Kidney (tissue), 14 donors: ENCODE data around the gene OSGEPL1. TPM values are rescaled to one million over a fixed set of nuclear protein-coding genes. Genes with fewer than 3 reads are reported as not detected.

Source experiments
- DNase-seq, 5 donors: peaks; one replicate each; pipeline ENCODE4 v3.0.0-alpha.2; 2013 to 2020
- FAIRE-seq: peaks from 2 replicates; lab custom pipeline; 2012; peaks lifted over from hg19 to GRCh38; lab: Jason Lieb, UNC
- H3K27ac ChIP-seq, 2 donors: one replicate each; pipeline ENCODE4 v1.7.0; 2013; ENCODE audit warnings: low read depth in 2 of 2, low read length in 2 of 2, inconsistent platforms in 1 of 2
- H3K27me3 ChIP-seq: one replicate; pipeline ENCODE4 v1.7.1; 2013; ENCODE audit warnings: low read length, inconsistent platforms; ENCODE audit not compliant: control insufficient read depth, insufficient read depth
- H3K36me3 ChIP-seq, 3 donors: one replicate each; pipeline versions ENCODE4 v1.7.0 to v1.7.1; 2013; ENCODE audit warnings: low read length in 3 of 3, control low read depth in 1 of 3, inconsistent platforms in 1 of 3; ENCODE audit not compliant: insufficient read depth in 3 of 3, control insufficient read depth in 2 of 3
- H3K4me1 ChIP-seq, 3 donors: one replicate each; pipeline versions ENCODE4 v1.7.0 to v1.7.1; 2013; ENCODE audit warnings: low read length in 3 of 3, inconsistent platforms in 1 of 3, low read depth in 1 of 3; ENCODE audit not compliant: control insufficient read depth in 2 of 3, insufficient read depth in 2 of 3
- H3K4me3 ChIP-seq, 3 donors: one replicate each; pipeline versions ENCODE4 v1.7.0 to v1.8.1; 2013; ENCODE audit warnings: low read length in 3 of 3, control low read depth in 1 of 3, inconsistent platforms in 1 of 3
- H3K9ac ChIP-seq, 3 donors: one replicate each; pipeline versions ENCODE4 v1.7.0 to v1.7.1; 2013; ENCODE audit warnings: low read length in 3 of 3, control low read depth in 1 of 3, inconsistent platforms in 1 of 3
- H3K9me3 ChIP-seq, 3 donors: one replicate each; pipeline versions ENCODE4 v1.7.0 to v1.7.1; 2013; ENCODE audit warnings: low read length in 3 of 3, control low read depth in 1 of 3, inconsistent platforms in 1 of 3; ENCODE audit not compliant: control insufficient read depth in 2 of 3, insufficient read depth in 1 of 3
- intact Hi-C: fragments of 100-400 bp; cut with DNase I; formaldehyde crosslinking; loops from one replicate; pipeline ENCODE4 v1.11.1; 2022
- polyA plus RNA-seq: library from polyadenylated mRNA; stranded (reverse); fragments of 350-450 nt; fragmentation: Illumina TruSeq; extraction: RNeasy Lipid Tissue Mini Kit (QIAGEN cat#74804); gene quantifications from one replicate; pipeline ENCODE4 v1.2.3, GENCODE V29; 2014; ENCODE audit warnings: low read depth, low replicate concordance; ENCODE audit not compliant: insufficient read depth
- total RNA-seq: library from RNA; stranded (reverse); fragmentation: NEBNext Ultra II Directional; extraction: Animal tissue kit (Norgen Biotek cat#: 25700); gene quantifications from one replicate; pipeline ENCODE4 v1.2.1, GENCODE V29; 2021
- TF ChIP-seq, protein P1 (sequence below): IDR thresholded peaks from 3 replicates; pipeline ENCODE4 v1.5.1; 2012; ENCODE audit warnings: mild to moderate bottlenecking, moderate library complexity, borderline replicate concordance; ENCODE audit not compliant: insufficient read depth; ENCODE audit errors: extremely low read depth
- donor health status: control.
- donor health status: control.
- donor health status: control.
- donor health status: control.
- donor health status: control.
- donor health status: DM: yes; HTN: yes; CAD: no.
- donor health status: Normal renal cell carcinoma (clear cell type).

Gene OSGEPL1
- total and polyA plus RNA-seq, 2 donors from 2014 or later = 6.7 to 8.0 TPM

DNA sequence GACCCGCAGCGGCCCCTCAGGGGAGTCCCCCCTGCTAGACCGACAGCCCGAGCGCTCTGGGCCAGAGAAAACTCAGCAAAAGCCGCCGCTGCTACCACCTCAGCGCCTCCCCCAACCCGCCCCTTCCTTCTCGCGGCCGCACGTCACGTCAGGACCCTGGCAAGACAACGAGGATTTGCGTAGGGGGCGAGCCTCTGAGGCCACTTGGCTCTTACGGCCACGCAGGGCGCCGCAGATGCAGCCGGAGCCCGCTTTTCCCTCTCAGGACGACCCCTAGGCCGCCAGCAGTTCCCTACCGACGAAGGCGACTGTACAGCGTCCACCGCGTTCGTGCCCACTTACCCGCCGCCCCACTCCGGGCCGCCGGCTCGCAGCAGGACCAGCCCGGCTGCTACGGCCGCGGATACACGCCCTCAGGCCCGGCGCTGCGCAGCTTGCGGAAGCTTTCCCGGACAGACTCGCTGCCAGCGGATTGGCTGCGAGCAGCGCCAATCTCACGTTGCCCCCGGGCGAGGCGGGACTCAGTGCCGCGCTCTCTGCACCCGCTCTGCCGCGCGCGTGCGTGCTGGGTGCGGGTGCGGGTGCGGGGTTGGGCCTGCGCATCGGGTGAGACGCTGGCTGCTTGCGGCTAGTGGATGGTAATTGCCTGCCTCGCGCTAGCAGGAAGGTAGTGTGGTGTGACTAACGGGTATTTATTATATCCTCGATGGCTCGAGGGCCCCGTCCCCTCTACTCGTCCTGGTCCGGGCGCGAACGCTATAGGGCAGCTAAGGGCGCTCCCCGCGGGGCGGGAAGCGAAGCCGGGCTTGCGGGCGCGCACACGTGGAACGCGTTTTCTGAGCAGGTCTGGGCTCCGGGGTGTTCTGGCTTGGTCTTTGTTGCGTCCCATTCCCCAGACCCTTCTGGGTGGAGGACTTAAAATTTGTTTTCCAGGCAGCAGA is 21.6 kb upstream of the OSGEPL1 start, which contains the start of the genes ORMDL1 and PMS1:
ORMDL1 (minus strand) TSS at position 413 of the 941 bp plus-strand sequence. CDS start 1,744 bp downstream, outside the sequence.
PMS1 (plus strand) TSS at position 524 of the 941 bp plus-strand sequence. CDS start 7,360 bp downstream, outside the sequence.
- no peaks in the 10 kb centered on the region for H3K27me3 ChIP-seq
- H3K4me3 ChIP-seq = peak within 1 kb of the TSS; percentile 93 to 98 (median 97)
- peak; percentile 96 to 98 (median 98) for DNase-seq
- FAIRE-seq = no peak
- peaks cover 0 to 5% (median 5%) of the 10 kb centered on the region in 3 donors for H3K36me3 ChIP-seq
- peak within 1 kb of the TSS; percentile 83 to 95 (median 95) for H3K9ac ChIP-seq
- peaks cover 2 to 10% (median 3%) of the 10 kb centered on the region in 3 donors for H3K4me1 ChIP-seq
- no peaks in the 10 kb centered on the region for H3K9me3 ChIP-seq
- TF ChIP-seq, protein P1, sequence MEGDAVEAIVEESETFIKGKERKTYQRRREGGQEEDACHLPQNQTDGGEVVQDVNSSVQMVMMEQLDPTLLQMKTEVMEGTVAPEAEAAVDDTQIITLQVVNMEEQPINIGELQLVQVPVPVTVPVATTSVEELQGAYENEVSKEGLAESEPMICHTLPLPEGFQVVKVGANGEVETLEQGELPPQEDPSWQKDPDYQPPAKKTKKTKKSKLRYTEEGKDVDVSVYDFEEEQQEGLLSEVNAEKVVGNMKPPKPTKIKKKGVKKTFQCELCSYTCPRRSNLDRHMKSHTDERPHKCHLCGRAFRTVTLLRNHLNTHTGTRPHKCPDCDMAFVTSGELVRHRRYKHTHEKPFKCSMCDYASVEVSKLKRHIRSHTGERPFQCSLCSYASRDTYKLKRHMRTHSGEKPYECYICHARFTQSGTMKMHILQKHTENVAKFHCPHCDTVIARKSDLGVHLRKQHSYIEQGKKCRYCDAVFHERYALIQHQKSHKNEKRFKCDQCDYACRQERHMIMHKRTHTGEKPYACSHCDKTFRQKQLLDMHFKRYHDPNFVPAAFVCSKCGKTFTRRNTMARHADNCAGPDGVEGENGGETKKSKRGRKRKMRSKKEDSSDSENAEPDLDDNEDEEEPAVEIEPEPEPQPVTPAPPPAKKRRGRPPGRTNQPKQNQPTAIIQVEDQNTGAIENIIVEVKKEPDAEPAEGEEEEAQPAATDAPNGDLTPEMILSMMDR = no peak
- H3K27ac ChIP-seq = peak within 1 kb of the TSS; percentile 94 to 96
- intact Hi-C loops = no loop called here

- Histone ChIP-seq H3K4me3 (peak overlapping the region; percentile 93 to 98 (median 97)), H3K4me1 (peaks cover 2 to 10% (median 3%) of the 10 kb centered on the region in 3 donors), H3K27ac (peak overlapping the region; percentile 94 to 96), H3K36me3 (peaks cover 2 to 5% (median 5%) of the 10 kb centered on the region in 3 donors), H3K9ac (peak overlapping the region; percentile 83 to 95 (median 95)), H3K9me3 (no peaks in the 10 kb centered on the region), H3K27me3 (no peaks in the 10 kb centered on the region)
- intact Hi-C loops = no loop called here
- FAIRE-seq (no peak), DNase-seq (peak in 2 of 5 donors; percentile 77 to 78)
- TF ChIP-seq, protein P1 = no peak
These were observed 20.9 kb upstream of the OSGEPL1 start for GRCh38 chr2:189783451-189783926.

GRCh38 chr2:189782221-189782671 is 19.7 kb upstream of the OSGEPL1 start:
- peak overlapping the region in 1 of 3 donors; percentile 14 for H3K4me3 ChIP-seq
- DNase-seq (no peak), FAIRE-seq (no peak)
- peaks cover 2 to 11% (median 5%) of the 10 kb centered on the region in 3 donors for H3K36me3 ChIP-seq
- intact Hi-C loops = no loop called here
- peaks cover 2 to 10% (median 3%) of the 10 kb centered on the region in 3 donors for H3K4me1 ChIP-seq
- TF ChIP-seq, protein P1 = no peak
- H3K9ac ChIP-seq = no peak overlapping the region
- no peaks in the 10 kb centered on the region for H3K27me3 ChIP-seq
- H3K27ac ChIP-seq = no peak overlapping the region
- no peaks in the 10 kb centered on the region for H3K9me3 ChIP-seq
